ENCODE measurements around the gene RRAS2.

The RRAS2 gene

GRCh38 chr11:14372011-14372410, 13.0 kb upstream of the RRAS2 start:
- H3K4me3 ChIP-seq (replicated peaks in 1 of 2; ENCODE audit: low read depth in 2 of 2, low read length in 2 of 2), result no peak overlapping the region
- DNase-seq (ENCODE audit: low read depth in 2 of 2), result no peak
- TF ChIP-seq CTCF (IDR thresholded peaks at IDR 0.05; ENCODE audit: low read depth, low read length), result no peak

- no peak for TF ChIP-seq CTCF (IDR thresholded peaks at IDR 0.05; ENCODE audit: low read depth, low read length)
- DNase-seq (ENCODE audit: low read depth in 2 of 2), result no peak
- H3K4me3 ChIP-seq (replicated peaks in 1 of 2; ENCODE audit: low read depth in 2 of 2, low read length in 2 of 2), result no peak overlapping the region
Observed at GRCh38 chr11:14371249-14371648, 12.3 kb upstream of the RRAS2 start.

- DNase-seq (ENCODE audit: low read depth in 2 of 2), result no peak
- TF ChIP-seq CTCF (IDR thresholded peaks at IDR 0.05; ENCODE audit: low read depth, low read length), result no peak
- H3K4me3 ChIP-seq (replicated peaks in 1 of 2; ENCODE audit: low read depth in 2 of 2, low read length in 2 of 2), result no peak overlapping the region
Observed at GRCh38 chr11:14370496-14370895, 11.5 kb upstream of the RRAS2 start.

- no peak for DNase-seq (ENCODE audit: low read depth in 2 of 2)
- no peak for TF ChIP-seq CTCF (IDR thresholded peaks at IDR 0.05; ENCODE audit: low read depth, low read length)
- no peak overlapping the region for H3K4me3 ChIP-seq (replicated peaks in 1 of 2; ENCODE audit: low read depth in 2 of 2, low read length in 2 of 2)
Observed at GRCh38 chr11:14369598-14369997, 10.6 kb upstream of the RRAS2 start.

- DNase-seq (ENCODE audit: low read depth in 2 of 2), result no peak
- no peak overlapping the region for H3K4me3 ChIP-seq (replicated peaks in 1 of 2; ENCODE audit: low read depth in 2 of 2, low read length in 2 of 2)
- TF ChIP-seq CTCF (IDR thresholded peaks at IDR 0.05; ENCODE audit: low read depth, low read length), result no peak
Observed at GRCh38 chr11:14366936-14367335, 8.0 kb upstream of the RRAS2 start.

- TF ChIP-seq CTCF (IDR thresholded peaks at IDR 0.05; ENCODE audit: low read depth, low read length), result no peak
- no peak overlapping the region for H3K4me3 ChIP-seq (replicated peaks in 1 of 2; ENCODE audit: low read depth in 2 of 2, low read length in 2 of 2)
- no peak for DNase-seq (ENCODE audit: low read depth in 2 of 2)
Observed at GRCh38 chr11:14364322-14364721, 5.3 kb upstream of the RRAS2 start.

- TF ChIP-seq CTCF (IDR thresholded peaks at IDR 0.05; ENCODE audit: low read depth, low read length), result no peak
- no peak for DNase-seq (ENCODE audit: low read depth in 2 of 2)
- H3K4me3 ChIP-seq (replicated peaks in 1 of 2; ENCODE audit: low read depth in 2 of 2, low read length in 2 of 2), result no peak overlapping the region
Observed at GRCh38 chr11:14362611-14363010, 3.6 kb upstream of the RRAS2 start.
